ENCODE measurements around the gene TLE2. TPM values are rescaled to one million over a fixed set of nuclear protein-coding genes. Genes with fewer than 3 reads are reported as not detected.

The TLE2 gene
- total RNA-seq, 1 experiment from 2014 or later = 7.7 TPM

GRCh38 chr19:3027981-3028304 lies 1.1 kb downstream of the TLE2 start:
- 0 out of 2 replicates have a peak, but pooled peaks have one; percentile 11 for ATAC-seq
- intact Hi-C loops (cut with micrococcal nuclease) = no loop called here
- H3K4me2 ChIP-seq (ENCODE audit: low read length) = no peak overlapping the region
- H3K36me3 ChIP-seq (ENCODE audit: low read depth, low read length) = no peaks in the 10 kb centered on the region
- POLR2A ChIA-PET (ENCODE audit: unreplicated experiment) = no interaction called here
- DNase-seq = no peak
- H3F3A ChIP-seq (ENCODE audit: low read length, unreplicated experiment) = no peaks in the 10 kb centered on the region
- no peaks in the 10 kb centered on the region for H3K9me2 ChIP-seq (replicated peaks; ENCODE audit: low read length)
- H3K79me2 ChIP-seq (ENCODE audit: low read length) = no peaks in the 10 kb centered on the region
- no peak overlapping the region for H3K27ac ChIP-seq (ENCODE audit: low read length)
- no peak for TF ChIP-seq CTCF (conservative IDR thresholded peaks at IDR 0.05; ENCODE audit: low read depth, low read length)
- no peak for TF ChIP-seq EZH2 (IDR thresholded peaks at IDR 0.05; ENCODE audit: low read length, unreplicated experiment)
- H3K4me3 ChIP-seq (ENCODE audit: low read length) = no peak overlapping the region; the same call in 1 of the 2 replicates
- no peaks in the 10 kb centered on the region for H3K4me1 ChIP-seq (ENCODE audit: insufficient read depth, low read length)
- no peaks in the 10 kb centered on the region for H3K9me3 ChIP-seq (ENCODE audit: low read length)
- no peaks in the 10 kb centered on the region for H3K27me3 ChIP-seq (ENCODE audit: low read length)
- no peak overlapping the region for H2AFZ ChIP-seq (ENCODE audit: low read length)
- H3K9ac ChIP-seq (ENCODE audit: low read length) = no peak overlapping the region
- no peaks in the 10 kb centered on the region for H4K20me1 ChIP-seq (ENCODE audit: low read length)
- CTCF ChIA-PET = interaction anchor here (0.6 kb wide), 1 partner anchor 65 kb away, joined by 3 read pairs; no protein-coding TSS in a partner anchor
- BruUV-seq (replicated peaks) = no TSS peak

- no TSS peak for BruUV-seq (replicated peaks)
- H3K36me3 ChIP-seq (ENCODE audit: low read depth, low read length) = no peaks in the 10 kb centered on the region
Observed at GRCh38 chr19:3027292-3027691, 1.8 kb downstream of the TLE2 start.

GRCh38 chr19:3026768-3027167 lies 2.3 kb downstream of the TLE2 start:
- Histone ChIP-seq H3K9me2 (replicated peaks; ENCODE audit: low read length) (no peaks in the 10 kb centered on the region), H3K36me3 (ENCODE audit: low read depth, low read length) (no peaks in the 10 kb centered on the region), H3K9me3 (ENCODE audit: low read length) (no peaks in the 10 kb centered on the region), H3K79me2 (ENCODE audit: low read length) (no peaks in the 10 kb centered on the region), H3K4me1 (ENCODE audit: insufficient read depth, low read length) (no peaks in the 10 kb centered on the region), H3F3A (ENCODE audit: low read length, unreplicated experiment) (no peaks in the 10 kb centered on the region), H3K27ac (ENCODE audit: low read length) (no peak overlapping the region), H3K4me2 (ENCODE audit: low read length) (no peak overlapping the region), H4K20me1 (ENCODE audit: low read length) (no peaks in the 10 kb centered on the region), H3K4me3 (ENCODE audit: low read length) (no peak overlapping the region), H3K9ac (ENCODE audit: low read length) (no peak overlapping the region), H2AFZ (ENCODE audit: low read length) (no peak overlapping the region), H3K27me3 (ENCODE audit: low read length) (no peaks in the 10 kb centered on the region)
- ChIA-PET CTCF (no interaction called here), POLR2A (ENCODE audit: unreplicated experiment) (no interaction called here)
- no TSS peak for BruUV-seq (replicated peaks)
- ATAC-seq (no peak), DNase-seq (no peak)
- intact Hi-C loops (cut with micrococcal nuclease) = no loop called here
- TF ChIP-seq CTCF (conservative IDR thresholded peaks at IDR 0.05; ENCODE audit: low read depth, low read length) = no peak
- no peak for TF ChIP-seq EZH2 (IDR thresholded peaks at IDR 0.05; ENCODE audit: low read length, unreplicated experiment)

More at GRCh38 chr19:3027292-3027691, 1.8 kb downstream of the TLE2 start:
- H3K4me1 ChIP-seq (ENCODE audit: insufficient read depth, low read length) = no peaks in the 10 kb centered on the region
- POLR2A ChIA-PET (ENCODE audit: unreplicated experiment) = no interaction called here
- H3K9me3 ChIP-seq (ENCODE audit: low read length) = no peaks in the 10 kb centered on the region
- H4K20me1 ChIP-seq (ENCODE audit: low read length) = no peaks in the 10 kb centered on the region
- H3F3A ChIP-seq (ENCODE audit: low read length, unreplicated experiment) = no peaks in the 10 kb centered on the region
- intact Hi-C loops (cut with micrococcal nuclease) = no loop called here
- H3K9ac ChIP-seq (ENCODE audit: low read length) = no peak overlapping the region
- ATAC-seq (no peak), DNase-seq (no peak)
- H3K27ac ChIP-seq (ENCODE audit: low read length) = no peak overlapping the region
- H2AFZ ChIP-seq (ENCODE audit: low read length) = no peak overlapping the region
- no peaks in the 10 kb centered on the region for H3K79me2 ChIP-seq (ENCODE audit: low read length)
- no peaks in the 10 kb centered on the region for H3K9me2 ChIP-seq (replicated peaks; ENCODE audit: low read length)
- TF ChIP-seq EZH2 (IDR thresholded peaks at IDR 0.05; ENCODE audit: low read length, unreplicated experiment) (no peak), EZH2phosphoT487 (IDR thresholded peaks at IDR 0.05; ENCODE audit: borderline replicate concordance, low read length) (no peak), CTCF (conservative IDR thresholded peaks at IDR 0.05; ENCODE audit: low read depth, low read length) (no peak)
- H3K4me2 ChIP-seq (ENCODE audit: low read length) = no peak overlapping the region
- H3K4me3 ChIP-seq (ENCODE audit: low read length) = no peak overlapping the region
- CTCF ChIA-PET = no interaction called here
- no peaks in the 10 kb centered on the region for H3K27me3 ChIP-seq (ENCODE audit: low read length)
